ENCODE results near the gene FEM1B. TPM values are rescaled to one million over a fixed set of nuclear protein-coding genes. Genes with fewer than 3 reads are reported as not detected.

Gene FEM1B
- total RNA-seq, 2 experiments from 2014 or later: 83.2 to 94.9 TPM

DNA sequence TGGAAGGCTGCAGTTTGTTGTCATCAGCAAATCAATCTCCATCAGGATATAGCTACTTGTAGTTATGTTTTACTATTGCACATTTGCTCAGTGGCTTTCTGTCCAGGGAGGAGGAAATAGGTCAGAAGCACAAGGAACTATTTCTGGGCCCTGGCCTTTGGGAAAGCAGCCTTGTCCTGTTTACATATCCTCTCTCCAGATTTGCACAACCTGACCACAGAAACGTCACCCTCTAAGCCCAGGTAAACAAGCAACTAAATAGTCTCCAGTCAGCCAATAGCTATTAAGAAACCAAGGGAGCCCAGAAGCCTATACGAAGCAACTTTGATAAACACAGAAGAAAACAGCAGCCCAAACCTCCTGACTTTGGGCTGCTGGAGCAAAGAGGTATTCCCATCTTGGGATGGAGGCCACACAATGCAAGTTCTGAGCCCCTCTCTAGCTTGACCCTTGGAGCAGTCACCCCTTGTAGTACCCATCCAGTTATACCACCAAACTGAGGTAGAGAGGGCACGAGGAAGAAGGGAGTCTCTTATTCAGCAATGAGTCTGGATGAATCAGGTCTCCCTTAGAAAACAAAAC is 2.3 kb upstream of the FEM1B start:
- Histone ChIP-seq H3K36me3 (ENCODE audit: insufficient read depth, low read length) (no peaks in the 10 kb centered on the region), H3K4me3 (ENCODE audit: low read length) (no peak overlapping the region), H3K9me3 (ENCODE audit: control insufficient read depth in 1 of 2, insufficient read depth in 1 of 2, low read length in 2 of 2) (no peaks in the 10 kb centered on the region), H3K4me1 (ENCODE audit: insufficient read depth, low read length) (peaks cover 24% of the 10 kb centered on the region), H3K27ac (ENCODE audit: low read depth in 1 of 2, low read length in 2 of 2) (no peak overlapping the region), H3K27me3 (ENCODE audit: control insufficient read depth in 1 of 2, insufficient read depth in 2 of 2, low read length in 2 of 2) (no peaks in the 10 kb centered on the region)
- CTCF ChIA-PET: interaction anchor here (3.2 kb wide), 1 partner anchor 31 kb away, joined by 21 read pairs; no protein-coding TSS in a partner anchor
- no peak for TF ChIP-seq CTCF (IDR thresholded peaks at IDR 0.05)
- ATAC-seq (ENCODE audit: poor library complexity): no peak
- Mint-ChIP-seq H3K4me3 (peak overlapping the region; percentile 98), H3K4me1 (ENCODE audit: low read depth) (peaks cover 34% of the 10 kb centered on the region), H3K9me3 (no peaks in the 10 kb centered on the region), H3K36me3 (ENCODE audit: low read depth) (peaks cover 22% of the 10 kb centered on the region), H3K27ac (peak overlapping the region; percentile 99), H3K27me3 (no peaks in the 10 kb centered on the region)
- intact Hi-C loops (cut with DNase I, micrococcal nuclease): loop anchor here (5.0 to 10.0 kb wide), 4 partner anchors 223 to 1768 kb away; partner anchors contain the start of genes PIAS1 (in 2 of the 2), C15orf61 (in 1 of the 2) and ZWILCH (in 1 of the 2)
- DNase-seq: no peak
- POLR2A ChIA-PET: interaction anchor here (1.1 to 3.9 kb wide), 2 partner anchors 19 to 221 kb away, joined by 3 to 57 read pairs; no protein-coding TSS in a partner anchor

- no peak for ATAC-seq (ENCODE audit: poor library complexity)
- intact Hi-C loops (cut with DNase I, micrococcal nuclease): loop anchor here (1.0 to 10.0 kb wide), 7 partner anchors 20 to 1769 kb away; partner anchors contain the start of genes PIAS1 (in 2 of the 2), C15orf61 (in 1 of the 2), CLN6 (in 1 of the 2) and MAP2K5 (in 1 of the 2)
- POLR2A ChIA-PET: interaction anchor here (0.9 to 3.9 kb wide), 16 partner anchors 8 to 519 kb away, joined by 3 to 57 read pairs (median 8); partner anchors contain the start of gene CLN6
- Histone ChIP-seq H3K36me3 (ENCODE audit: insufficient read depth, low read length) (no peaks in the 10 kb centered on the region), H3K9me3 (ENCODE audit: control insufficient read depth in 1 of 2, insufficient read depth in 1 of 2, low read length in 2 of 2) (no peaks in the 10 kb centered on the region), H3K4me1 (ENCODE audit: insufficient read depth, low read length) (peaks cover 31% of the 10 kb centered on the region), H3K27ac (ENCODE audit: low read depth in 1 of 2, low read length in 2 of 2) (peak overlapping the region; percentile 91 to 94), H3K27me3 (ENCODE audit: control insufficient read depth in 1 of 2, insufficient read depth in 2 of 2, low read length in 2 of 2) (no peaks in the 10 kb centered on the region), H3K4me3 (ENCODE audit: low read length) (peak overlapping the region; percentile 67)
- DNase-seq: no peak
- H3K36me3 Mint-ChIP-seq (ENCODE audit: low read depth): peaks cover 26% of the 10 kb centered on the region
- H3K9me3 Mint-ChIP-seq: no peaks in the 10 kb centered on the region
- no peaks in the 10 kb centered on the region for H3K27me3 Mint-ChIP-seq
- peaks cover 48% of the 10 kb centered on the region for H3K4me1 Mint-ChIP-seq (ENCODE audit: low read depth)
- no peak for TF ChIP-seq CTCF (IDR thresholded peaks at IDR 0.05)
- CTCF ChIA-PET: interaction anchor here (2.6 to 3.2 kb wide), 2 partner anchors 24 to 30 kb away, joined by 10 to 21 read pairs; no protein-coding TSS in a partner anchor
- peak overlapping the region; percentile 98 for H3K4me3 Mint-ChIP-seq
- peak overlapping the region; percentile 99 for H3K27ac Mint-ChIP-seq
These were observed 877 bp upstream of the FEM1B start for GRCh38 chr15:68276668-68277067.

GRCh38 chr15:68277131-68277602 is 378 bp upstream of the FEM1B start:
- intact Hi-C loops (cut with DNase I, micrococcal nuclease): loop anchor here (1.0 to 10.0 kb wide), 7 partner anchors 20 to 1770 kb away; partner anchors contain the start of genes PIAS1 (in 2 of the 2), C15orf61 (in 1 of the 2), CLN6 (in 1 of the 2) and MAP2K5 (in 1 of the 2)
- Mint-ChIP-seq H3K4me1 (ENCODE audit: low read depth) (peaks cover 53% of the 10 kb centered on the region), H3K4me3 (peak overlapping the region; percentile 98), H3K27ac (peak overlapping the region; percentile 99), H3K9me3 (no peaks in the 10 kb centered on the region), H3K27me3 (no peaks in the 10 kb centered on the region), H3K36me3 (ENCODE audit: low read depth) (peaks cover 31% of the 10 kb centered on the region)
- peak overlapping the region; percentile 67 for H3K4me3 ChIP-seq (ENCODE audit: low read length)
- H3K27me3 ChIP-seq (ENCODE audit: control insufficient read depth in 1 of 2, insufficient read depth in 2 of 2, low read length in 2 of 2): no peaks in the 10 kb centered on the region
- peak; percentile 8 for ATAC-seq (ENCODE audit: poor library complexity)
- CTCF ChIA-PET: interaction anchor here (0.6 to 3.2 kb wide), 7 partner anchors 19 to 397 kb away, joined by 3 to 21 read pairs (median 6); partner anchors contain the start of gene CLN6
- H3K36me3 ChIP-seq (ENCODE audit: insufficient read depth, low read length): no peaks in the 10 kb centered on the region
- no peaks in the 10 kb centered on the region for H3K9me3 ChIP-seq (ENCODE audit: control insufficient read depth in 1 of 2, insufficient read depth in 1 of 2, low read length in 2 of 2)
- peaks cover 36% of the 10 kb centered on the region for H3K4me1 ChIP-seq (ENCODE audit: insufficient read depth, low read length)
- H3K27ac ChIP-seq (ENCODE audit: low read depth in 1 of 2, low read length in 2 of 2): peak overlapping the region; percentile 91 to 94
- DNase-seq: no peak
- POLR2A ChIA-PET: interaction anchor here (0.7 to 4.3 kb wide), 26 partner anchors 8 to 1176 kb away, joined by 3 to 57 read pairs (median 7); partner anchors contain the start of genes CLN6, PIAS1 and RPLP1
- TF ChIP-seq CTCF (IDR thresholded peaks at IDR 0.05): no peak
